Sigmoid colon (tissue), 4 donors: ENCODE measurements around the gene LDB2.

Source experiments
- CTCF ChIP-seq, 4 experiments: fragments of 450-650 bp in 3 of 4; fragments of 200-600 bp in 1 of 4; IDR thresholded peaks; one replicate each; pipeline ENCODE4 v1.5.1; 2016 to 2019; ENCODE audit warnings: antibody characterized with exemption in 4 of 4, mild to moderate bottlenecking in 3 of 4, moderate library complexity in 2 of 4
- POLR2AphosphoS5 ChIP-seq, 4 donors: sonication (generic); formaldehyde crosslinking; IDR thresholded peaks; one replicate each; pipeline ENCODE4 v1.6.1; 2017; ENCODE audit warnings: antibody characterized with exemption in 4 of 4

DNA sequence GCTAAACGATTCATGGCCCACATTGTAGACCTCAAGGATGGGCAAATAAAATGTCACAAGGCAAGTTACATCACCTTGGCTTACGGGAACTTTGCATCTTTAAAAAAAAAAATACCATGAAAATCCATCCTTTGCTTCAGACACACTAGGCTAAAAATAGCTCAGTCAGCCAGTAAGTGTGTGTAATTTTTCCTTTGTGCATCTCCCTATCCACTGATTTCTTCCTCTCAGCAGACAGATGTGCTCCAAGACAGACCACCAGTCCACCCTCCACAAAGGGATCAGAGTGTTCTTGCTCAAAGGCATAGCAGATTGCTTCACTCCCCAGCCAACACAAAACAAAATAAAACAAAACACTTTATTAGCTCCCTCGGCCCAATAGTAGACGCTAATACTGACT, 14.6 kb downstream of the LDB2 start:
- TF ChIP-seq CTCF (IDR thresholded peaks at IDR 0.05) (no peak), POLR2AphosphoS5 (IDR thresholded peaks at IDR 0.05) (no peak)
